OCI-LY1 (cell line): ENCODE measurements around the gene BGN.
A peak's percentile ranks its signal among the peaks of the same experiment; 100 is the strongest.

Experiments used
- H2AFZ ChIP-seq: fragments of 200-600 bp; sonication (generic), shearing (Covaris generic); 2 replicates; pipeline ENCODE4 v1.6.0; 2014; ENCODE audit warnings: antibody characterized with exemption, mild to moderate bottlenecking, low read length
- H3F3A ChIP-seq: fragments of 200-600 bp; sonication (generic), shearing (Covaris generic); 2 replicates; pipeline ENCODE4 v1.6.0; 2014; ENCODE audit warnings: mild to moderate bottlenecking, antibody characterized with exemption, low read length, moderate library complexity; ENCODE audit not compliant: insufficient read depth
- H3K27ac ChIP-seq: fragments of 200-600 bp; sonication (generic); 2 replicates; pipeline ENCODE4 v1.5.1; 2014; ENCODE audit warnings: low read length, mixed run types, mild to moderate bottlenecking, low read depth; ENCODE audit not compliant: poor library complexity, severe bottlenecking
- H3K27me3 ChIP-seq: fragments of 200-600 bp; sonication (generic); 2 replicates; pipeline ENCODE4 v1.6.0; 2014; ENCODE audit warnings: antibody characterized with exemption, mild to moderate bottlenecking, low read length, moderate library complexity; ENCODE audit not compliant: insufficient read depth
- H3K36me3 ChIP-seq: fragments of 200-600 bp; sonication (generic); 2 replicates; pipeline ENCODE4 v1.6.1; 2014; ENCODE audit warnings: mild to moderate bottlenecking, antibody characterized with exemption, low read length, moderate library complexity, mixed read lengths; ENCODE audit not compliant: insufficient read depth
- H3K4me1 ChIP-seq: fragments of 200-600 bp; sonication (generic); 2 replicates; pipeline ENCODE4 v1.5.1; 2014; ENCODE audit warnings: mild to moderate bottlenecking, low read length, moderate library complexity; ENCODE audit not compliant: insufficient read depth, severe bottlenecking
- H3K4me2 ChIP-seq: fragments of 200-600 bp; sonication (generic), shearing (Covaris generic); 2 replicates; pipeline ENCODE4 v1.6.1; 2014; ENCODE audit warnings: low read length
- H3K4me3 ChIP-seq: fragments of 200-600 bp; sonication (generic); 2 replicates; pipeline ENCODE4 v1.5.1; 2014; ENCODE audit warnings: low read length, low read depth, mild to moderate bottlenecking, mixed read lengths; ENCODE audit not compliant: poor library complexity, severe bottlenecking
- H3K79me2 ChIP-seq: fragments of 200-600 bp; shearing (Covaris generic); 2 replicates; pipeline ENCODE4 v1.6.1; 2016; ENCODE audit warnings: mixed run types, low read length, mixed read lengths; ENCODE audit not compliant: insufficient read depth
- H3K9ac ChIP-seq: fragments of 200-600 bp; sonication (generic), shearing (Covaris generic); 2 replicates; pipeline ENCODE4 v1.6.1; 2014; ENCODE audit warnings: mild to moderate bottlenecking, low read length, mixed read lengths
- H3K9me2 ChIP-seq: fragments of 200-600 bp; sonication (generic), shearing (Covaris generic); 2 replicates; pipeline ENCODE4 v1.6.1; 2014; ENCODE audit warnings: low read depth, mild to moderate bottlenecking, low read length, mixed read lengths
- H3K9me3 ChIP-seq: fragments of 200-600 bp; shearing (Covaris generic); 2 replicates; pipeline ENCODE4 v1.6.1; 2014; ENCODE audit warnings: low read length, mixed read lengths
- H4K20me1 ChIP-seq: fragments of 200-600 bp; sonication (generic), shearing (Covaris generic); 2 replicates; pipeline ENCODE4 v1.6.0; 2016; ENCODE audit warnings: mild to moderate bottlenecking, low read length; ENCODE audit not compliant: insufficient read depth
- EZH2 ChIP-seq: fragments of 200-600 bp; sonication (generic), shearing (Covaris generic); IDR thresholded peaks from 2 replicates; pipeline ENCODE4 v1.8.0; 2017; ENCODE audit warnings: borderline replicate concordance, mixed run types, mild to moderate bottlenecking, antibody characterized with exemption, low read length, moderate library complexity, mixed read lengths
- TF ChIP-seq, protein P1 (sequence below): fragments of 200-600 bp; sonication (generic), shearing (Covaris generic); IDR thresholded peaks from 2 replicates; pipeline ENCODE4 v1.5.1; 2017; ENCODE audit warnings: mild to moderate bottlenecking, antibody characterized with exemption, low read length, moderate library complexity, mixed read lengths

The BGN gene

DNA sequence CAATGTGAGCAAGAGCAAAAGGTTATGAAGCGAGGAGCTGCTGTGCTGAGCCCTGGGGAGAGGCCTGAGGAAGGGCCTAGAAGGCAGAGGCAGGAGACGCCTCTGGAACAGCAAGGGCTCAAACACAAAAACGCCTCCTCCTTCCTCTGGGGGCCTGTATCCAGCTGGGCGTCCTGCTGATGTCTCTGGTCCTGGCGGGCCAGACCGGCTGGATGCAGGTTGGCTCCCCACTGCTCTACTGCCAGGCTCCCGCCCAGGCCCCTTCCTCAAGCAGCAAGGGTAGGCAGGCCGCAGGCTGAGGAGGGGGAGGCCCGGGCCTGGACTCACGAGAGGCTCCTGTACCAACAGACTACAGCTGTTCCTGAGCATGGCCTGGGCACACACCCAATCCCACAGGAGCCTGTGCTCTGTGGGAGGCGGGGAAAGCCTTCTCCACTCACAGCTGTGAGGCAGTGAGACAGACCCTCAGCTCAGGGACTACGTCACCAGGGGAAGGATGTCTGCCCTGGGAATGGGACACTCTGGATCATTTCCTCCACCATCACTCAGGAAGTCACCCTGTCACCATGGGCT lies 26.7 kb upstream of the BGN start:
- peaks cover 3% of the 10 kb centered on the region; the same call in 1 of the 2 replicates for H3K79me2 ChIP-seq
- no peak for TF ChIP-seq EZH2
- TF ChIP-seq, protein P1, sequence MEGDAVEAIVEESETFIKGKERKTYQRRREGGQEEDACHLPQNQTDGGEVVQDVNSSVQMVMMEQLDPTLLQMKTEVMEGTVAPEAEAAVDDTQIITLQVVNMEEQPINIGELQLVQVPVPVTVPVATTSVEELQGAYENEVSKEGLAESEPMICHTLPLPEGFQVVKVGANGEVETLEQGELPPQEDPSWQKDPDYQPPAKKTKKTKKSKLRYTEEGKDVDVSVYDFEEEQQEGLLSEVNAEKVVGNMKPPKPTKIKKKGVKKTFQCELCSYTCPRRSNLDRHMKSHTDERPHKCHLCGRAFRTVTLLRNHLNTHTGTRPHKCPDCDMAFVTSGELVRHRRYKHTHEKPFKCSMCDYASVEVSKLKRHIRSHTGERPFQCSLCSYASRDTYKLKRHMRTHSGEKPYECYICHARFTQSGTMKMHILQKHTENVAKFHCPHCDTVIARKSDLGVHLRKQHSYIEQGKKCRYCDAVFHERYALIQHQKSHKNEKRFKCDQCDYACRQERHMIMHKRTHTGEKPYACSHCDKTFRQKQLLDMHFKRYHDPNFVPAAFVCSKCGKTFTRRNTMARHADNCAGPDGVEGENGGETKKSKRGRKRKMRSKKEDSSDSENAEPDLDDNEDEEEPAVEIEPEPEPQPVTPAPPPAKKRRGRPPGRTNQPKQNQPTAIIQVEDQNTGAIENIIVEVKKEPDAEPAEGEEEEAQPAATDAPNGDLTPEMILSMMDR, result no peak

GRCh38 chrX:153469811-153470410 lies 24.9 kb upstream of the BGN start:
- TF ChIP-seq, protein P1, result no peak; the same call in 1 of the 2 replicates
- Histone ChIP-seq H4K20me1 (no peaks in the 10 kb centered on the region), H3K4me1 (peaks cover 15% of the 10 kb centered on the region), H3K4me2 (peak overlapping the region; percentile 89), H2AFZ (no peak overlapping the region), H3K27ac (no peak overlapping the region), H3K79me2 (peaks cover 3% of the 10 kb centered on the region; the same call in 1 of the 2 replicates), H3K4me3 (peak overlapping the region; percentile 92), H3K9ac (peak overlapping the region; percentile 82), H3F3A (no peaks in the 10 kb centered on the region), H3K27me3 (no peaks in the 10 kb centered on the region), H3K9me3 (no peaks in the 10 kb centered on the region), H3K36me3 (0 out of 2 replicates have a peak, but pooled peaks cover 9% of the 10 kb centered on the region), H3K9me2 (no peaks in the 10 kb centered on the region)

More for the DNA sequence above, 26.7 kb upstream of the BGN start:
- Histone ChIP-seq H3K9me2 (no peaks in the 10 kb centered on the region), H3K27ac (no peak overlapping the region), H3K27me3 (no peaks in the 10 kb centered on the region), H3K36me3 (0 out of 2 replicates have a peak, but pooled peaks cover 9% of the 10 kb centered on the region), H2AFZ (no peak overlapping the region), H3F3A (no peaks in the 10 kb centered on the region), H3K4me1 (peaks cover 8% of the 10 kb centered on the region), H3K9ac (no peak overlapping the region), H4K20me1 (no peaks in the 10 kb centered on the region), H3K9me3 (no peaks in the 10 kb centered on the region), H3K4me3 (no peak overlapping the region), H3K4me2 (no peak overlapping the region)

GRCh38 chrX:153470411-153471363 lies 24.1 kb upstream of the BGN start, which contains the start of gene HAUS7:
TSS of gene HAUS7 (minus strand) at chrX:153470576. CDS start at chrX:153470557, 19 bp downstream.
- H3F3A ChIP-seq, result no peaks in the 10 kb centered on the region
- peaks cover 3% of the 10 kb centered on the region; the same call in 1 of the 2 replicates for H3K79me2 ChIP-seq
- no peak within 1 kb of the TSS for H3K27ac ChIP-seq
- no peak for TF ChIP-seq EZH2
- TF ChIP-seq, protein P1, result peak; percentile 63
- H3K27me3 ChIP-seq, result no peaks in the 10 kb centered on the region
- H3K4me3 ChIP-seq, result peak within 1 kb of the TSS; percentile 92
- H4K20me1 ChIP-seq, result no peaks in the 10 kb centered on the region
- H3K4me1 ChIP-seq, result peaks cover 20% of the 10 kb centered on the region
- no peak within 1 kb of the TSS for H2AFZ ChIP-seq
- H3K9ac ChIP-seq, result peak within 1 kb of the TSS; percentile 82
- H3K36me3 ChIP-seq, result 0 out of 2 replicates have a peak, but pooled peaks cover 9% of the 10 kb centered on the region
- H3K4me2 ChIP-seq, result peak within 1 kb of the TSS; percentile 89
- no peaks in the 10 kb centered on the region for H3K9me2 ChIP-seq
- H3K9me3 ChIP-seq, result no peaks in the 10 kb centered on the region
